T-helper 2 cell treated with Interferon-gamma antibody and Interleukin-4, amounts not matched to agents 100 ng/mL and 5 ng/mL, for 36 hours (primary cell): ENCODE results near the gene DUSP12. TPM values are rescaled to one million over a fixed set of nuclear protein-coding genes. Genes with fewer than 3 reads are reported as not detected.

Source experiments
- intact Hi-C: fragments of 100-400 bp; cut with micrococcal nuclease; formaldehyde crosslinking; loops from one replicate; pipeline ENCODE4 v1.15.1; 2023
- total RNA-seq: library from RNA; stranded (reverse); gene quantifications from 2 replicates; pipeline ENCODE4 v1.2.3, GENCODE V29; 2022

Gene DUSP12
- 27.1 and 27.6 TPM in 2 replicates for total RNA-seq

DNA sequence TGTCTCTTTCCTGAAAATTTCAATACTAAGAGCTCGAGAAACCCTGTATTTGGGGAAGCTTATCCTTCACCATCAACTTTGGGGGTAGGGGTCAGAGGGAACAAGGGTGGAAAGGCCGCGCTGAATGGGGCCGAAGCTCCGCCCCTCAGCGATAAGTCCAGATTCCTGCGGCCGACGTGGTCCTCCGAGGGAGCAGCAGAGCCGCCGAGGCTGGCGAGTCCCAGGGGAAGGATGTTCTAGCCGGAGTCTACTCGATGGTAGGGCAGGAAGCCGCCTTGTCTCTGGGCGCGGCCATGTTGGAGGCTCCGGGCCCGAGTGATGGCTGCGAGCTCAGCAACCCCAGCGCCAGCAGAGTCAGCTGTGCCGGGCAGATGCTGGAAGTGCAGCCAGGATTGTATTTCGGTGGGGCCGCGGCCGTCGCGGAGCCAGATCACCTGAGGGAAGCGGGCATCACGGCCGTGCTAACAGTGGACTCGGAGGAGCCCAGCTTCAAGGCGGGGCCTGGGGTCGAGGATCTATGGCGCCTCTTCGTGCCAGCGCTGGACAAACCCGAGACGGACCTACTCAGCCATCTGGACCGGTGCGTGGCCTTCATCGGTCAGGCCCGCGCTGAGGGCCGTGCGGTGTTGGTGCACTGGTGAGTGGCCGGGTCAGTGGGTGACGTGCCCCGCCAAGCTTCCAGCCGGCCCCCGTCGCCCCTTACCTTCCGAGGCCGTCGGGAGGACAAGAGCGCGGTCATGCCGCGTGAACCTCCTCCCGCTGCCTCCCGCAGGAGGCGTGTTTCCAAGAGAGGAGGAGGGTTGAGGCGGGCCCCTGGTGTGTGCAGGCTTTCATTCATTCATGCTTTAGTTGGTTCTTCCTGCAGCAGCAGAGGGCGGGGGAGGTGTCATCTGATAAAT, at the start of gene DUSP12:
Gene DUSP12, plus strand, starts transcription at position 278 of the 899 bp plus-strand sequence. Its CDS starts 16 bp downstream, at position 294.
- intact Hi-C loops, result loop anchor here (1.0 to 2.0 kb wide), 2 partner anchors 17 to 209 kb away; partner anchors contain the start of gene ATF6

GRCh38 chr1:161702250-161702649, 47.3 kb upstream of the DUSP12 start:
- intact Hi-C loops, result no loop called here

GRCh38 chr1:161705537-161705936, 44.0 kb upstream of the DUSP12 start:
- intact Hi-C loops, result no loop called here

- intact Hi-C loops, result no loop called here
These were observed 43.5 kb upstream of the DUSP12 start for GRCh38 chr1:161706113-161706481.

- intact Hi-C loops, result no loop called here
These were observed 42.9 kb upstream of the DUSP12 start, which contains the start of gene FCRLA for GRCh38 chr1:161706482-161707347. TSS of gene FCRLA (plus strand) at chr1:161707229. CDS start at chr1:161707265, 36 bp downstream.

- intact Hi-C loops, result no loop called here
These were observed 42.1 kb upstream of the DUSP12 start for GRCh38 chr1:161707503-161707902.

DNA sequence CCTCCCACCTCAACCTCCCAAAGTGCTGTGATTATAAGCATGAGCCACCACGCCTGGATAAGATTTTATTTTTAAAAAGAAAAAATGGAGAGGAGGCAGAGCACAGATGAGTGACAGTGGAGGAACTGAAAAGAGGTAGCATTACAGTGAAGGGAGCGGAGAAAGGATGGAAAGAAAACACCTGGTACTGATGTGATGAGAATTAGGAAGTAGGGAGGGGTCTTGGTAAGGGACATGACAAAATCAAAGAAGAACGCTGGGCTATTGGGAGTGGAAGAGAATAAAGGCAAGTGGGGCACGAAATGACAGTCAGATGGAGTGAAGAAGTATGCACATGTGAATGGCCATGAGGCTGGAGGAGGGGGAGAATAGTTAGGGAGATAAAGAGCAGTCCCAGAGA, 40.2 kb upstream of the DUSP12 start:
- intact Hi-C loops, result no loop called here

- intact Hi-C loops, result no loop called here
These were observed 39.0 kb upstream of the DUSP12 start for GRCh38 chr1:161710560-161710959.

GRCh38 chr1:161718559-161719324, 30.8 kb upstream of the DUSP12 start:
- intact Hi-C loops, result no loop called here

- intact Hi-C loops, result no loop called here
These were observed 30.3 kb upstream of the DUSP12 start for GRCh38 chr1:161719325-161719611.

GRCh38 chr1:161720422-161720821, 29.2 kb upstream of the DUSP12 start:
- intact Hi-C loops, result no loop called here

DNA sequence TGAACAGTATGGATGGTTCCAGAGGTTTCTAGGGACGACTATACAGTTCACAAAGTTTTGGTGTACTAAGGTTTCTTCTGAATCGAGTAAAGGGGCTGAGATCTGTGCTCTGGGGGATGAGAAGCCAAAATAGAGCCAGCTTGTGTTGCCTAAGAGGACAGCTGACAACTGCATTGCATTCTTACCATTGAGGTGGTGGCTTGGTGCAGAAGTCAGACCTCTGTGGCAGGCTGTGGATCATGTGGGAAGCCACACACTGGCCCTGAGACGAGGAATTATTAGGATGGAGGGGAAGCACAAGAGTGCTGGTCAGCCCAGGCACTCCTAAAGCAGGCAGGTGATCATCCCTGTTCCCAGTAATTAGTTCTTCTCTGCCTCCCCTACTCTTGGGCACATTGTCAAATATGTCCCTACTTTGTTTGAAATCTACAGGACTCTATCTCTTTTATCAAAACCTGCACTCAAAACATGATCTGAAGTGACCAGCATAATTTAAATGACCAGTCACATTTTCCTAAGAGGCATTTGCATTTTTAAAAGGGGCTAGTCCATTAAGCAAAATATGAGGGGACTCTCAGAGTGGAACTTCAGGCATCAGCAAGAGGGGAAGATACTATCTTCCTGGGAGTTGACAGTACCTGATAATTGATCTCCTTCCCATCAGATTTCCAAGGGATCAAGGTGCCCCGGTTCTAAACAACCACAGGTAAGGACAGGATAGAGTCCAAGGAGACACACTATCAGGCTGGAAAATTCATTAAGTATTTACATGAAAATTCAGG, 28.4 kb upstream of the DUSP12 start, which contains the start of gene FCRLB:
Gene FCRLB, plus strand, starts transcription at position 589 of the 782 bp plus-strand sequence. CDS start 1,129 bp downstream, outside the sequence.
- intact Hi-C loops, result no loop called here

GRCh38 chr1:161721738-161722343, 27.7 kb upstream of the DUSP12 start:
- intact Hi-C loops, result no loop called here

- intact Hi-C loops, result no loop called here
These were observed 27.2 kb upstream of the DUSP12 start for GRCh38 chr1:161722406-161722805.

DNA sequence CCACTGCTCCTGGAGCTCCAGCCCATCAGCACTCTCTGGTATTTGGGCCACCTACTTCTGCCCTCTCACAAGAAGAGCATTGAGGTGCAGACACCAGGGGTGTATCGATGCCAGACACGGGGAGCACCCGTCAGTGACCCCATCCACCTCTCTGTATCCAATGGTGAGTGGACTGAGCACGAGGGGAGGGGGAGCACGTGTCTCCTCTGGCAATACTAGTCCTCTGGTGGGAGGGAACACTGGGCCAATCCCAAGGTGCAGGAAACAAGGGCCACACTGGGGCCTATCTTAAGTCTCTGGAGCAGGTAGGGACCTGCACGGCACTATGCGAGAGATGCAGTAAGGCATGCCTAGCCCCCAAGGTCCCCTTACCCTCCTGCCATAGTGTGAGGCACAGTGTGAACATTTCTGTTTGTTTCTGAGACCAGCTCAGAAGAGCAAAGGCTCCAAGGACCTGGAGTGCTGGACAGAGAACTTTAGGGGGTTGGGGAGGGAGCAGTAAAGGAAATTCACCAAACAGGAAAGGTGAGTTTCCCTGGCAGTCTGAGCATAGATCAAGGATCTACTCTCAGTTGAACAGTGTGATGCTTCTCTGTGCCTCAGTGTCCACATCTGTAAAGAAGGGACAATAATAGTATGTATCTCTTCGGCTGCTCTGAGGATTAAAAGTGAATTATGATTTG, 26.0 kb upstream of the DUSP12 start:
- intact Hi-C loops, result no loop called here

- intact Hi-C loops, result loop anchor here (5.0 kb wide), 1 partner anchor 183 kb away; no protein-coding TSS in a partner anchor
These were observed 24.2 kb upstream of the DUSP12 start for GRCh38 chr1:161725258-161725907.

GRCh38 chr1:161725908-161726472, 23.6 kb upstream of the DUSP12 start:
- intact Hi-C loops, result loop anchor here (2.0 to 5.0 kb wide), 2 partner anchors 113 to 184 kb away; no protein-coding TSS in a partner anchor
